Measurements from ENCODE around the gene DNA2.
"Not testable (repeated sequence)": the region's sequence is repeated elsewhere in the genome, so short reads cannot be mapped to it uniquely, and the experiment has no call there.

DNA2 gene

GRCh38 chr10:68471586-68472408 is at the start of gene DNA2:
Gene DNA2 (minus strand): TSS chr10:68471973. CDS start chr10:68471864, 109 bp downstream.
- Mint-ChIP-seq H3K4me3 (peak within 1 kb of the TSS; percentile 98), H3K27me3 (ENCODE audit: low read depth) (no peaks in the 10 kb centered on the region), H3K36me3 (ENCODE audit: low read depth) (peaks cover 11% of the 10 kb centered on the region), H3K4me1 (ENCODE audit: low read depth) (peaks cover 24% of the 10 kb centered on the region), H3K9me3 (no peaks in the 10 kb centered on the region), H3K27ac (peak within 1 kb of the TSS; percentile 97)

DNA sequence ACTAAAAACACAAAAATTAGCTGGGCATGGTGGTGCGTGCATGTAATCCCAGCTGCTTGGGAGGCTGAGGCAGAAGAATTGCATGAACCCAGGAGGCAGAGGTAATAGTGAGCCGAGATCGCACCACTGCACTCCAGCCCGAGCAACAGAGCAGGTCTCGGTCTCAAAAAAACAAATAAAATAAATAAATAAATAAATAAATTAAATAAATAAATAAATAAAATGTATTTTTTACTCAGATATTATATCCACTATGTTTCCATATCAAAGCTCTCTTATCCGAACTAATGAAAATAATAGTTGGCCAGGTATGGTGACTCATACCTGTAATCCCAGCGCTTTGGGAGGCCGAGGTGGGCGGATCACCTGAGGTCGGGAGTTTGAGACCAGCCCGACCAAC is 46.8 kb upstream of the DNA2 start:
- H3K4me3 Mint-ChIP-seq; H3K9me3 Mint-ChIP-seq; H3K36me3 Mint-ChIP-seq (ENCODE audit: low read depth); H3K27ac Mint-ChIP-seq; H3K4me1 Mint-ChIP-seq (ENCODE audit: low read depth); H3K27me3 Mint-ChIP-seq (ENCODE audit: low read depth): not testable (repeated sequence)

DNA sequence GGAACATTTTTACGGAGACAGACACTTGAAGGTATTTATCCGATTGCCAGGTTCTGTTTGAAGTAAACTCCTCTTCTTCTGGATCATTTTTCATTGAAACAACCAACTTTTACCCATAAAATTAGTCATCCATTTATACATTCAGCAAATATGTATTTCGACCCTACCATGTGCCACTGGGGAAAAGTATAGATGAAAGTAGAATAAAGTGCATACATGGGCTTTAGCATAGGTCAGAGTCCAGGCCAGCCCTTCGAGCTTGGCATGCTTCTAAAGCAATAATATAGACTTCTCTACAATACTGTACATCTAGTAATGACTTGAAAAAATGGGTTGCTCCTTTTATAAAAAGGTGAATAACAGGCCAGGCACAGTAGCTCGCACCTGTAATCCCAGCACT is 45.4 kb upstream of the DNA2 start:
- Mint-ChIP-seq H3K9me3 (no peaks in the 10 kb centered on the region), H3K27me3 (ENCODE audit: low read depth) (no peaks in the 10 kb centered on the region), H3K4me3 (no peak overlapping the region), H3K4me1 (ENCODE audit: low read depth) (no peaks in the 10 kb centered on the region), H3K36me3 (ENCODE audit: low read depth) (peaks cover 6% of the 10 kb centered on the region), H3K27ac (no peak overlapping the region)

GRCh38 chr10:68516766-68517165 is 45.0 kb upstream of the DNA2 start:
- H3K9me3 Mint-ChIP-seq = no peaks in the 10 kb centered on the region
- no peaks in the 10 kb centered on the region for H3K4me1 Mint-ChIP-seq (ENCODE audit: low read depth)
- H3K27ac Mint-ChIP-seq = no peak overlapping the region
- H3K27me3 Mint-ChIP-seq (ENCODE audit: low read depth) = no peaks in the 10 kb centered on the region
- H3K36me3 Mint-ChIP-seq (ENCODE audit: low read depth) = peaks cover 6% of the 10 kb centered on the region
- H3K4me3 Mint-ChIP-seq = no peak overlapping the region

GRCh38 chr10:68516216-68516615 is 44.4 kb upstream of the DNA2 start:
- H3K27ac Mint-ChIP-seq; H3K9me3 Mint-ChIP-seq; H3K36me3 Mint-ChIP-seq (ENCODE audit: low read depth); H3K4me3 Mint-ChIP-seq; H3K4me1 Mint-ChIP-seq (ENCODE audit: low read depth); H3K27me3 Mint-ChIP-seq (ENCODE audit: low read depth): not testable (repeated sequence)

DNA sequence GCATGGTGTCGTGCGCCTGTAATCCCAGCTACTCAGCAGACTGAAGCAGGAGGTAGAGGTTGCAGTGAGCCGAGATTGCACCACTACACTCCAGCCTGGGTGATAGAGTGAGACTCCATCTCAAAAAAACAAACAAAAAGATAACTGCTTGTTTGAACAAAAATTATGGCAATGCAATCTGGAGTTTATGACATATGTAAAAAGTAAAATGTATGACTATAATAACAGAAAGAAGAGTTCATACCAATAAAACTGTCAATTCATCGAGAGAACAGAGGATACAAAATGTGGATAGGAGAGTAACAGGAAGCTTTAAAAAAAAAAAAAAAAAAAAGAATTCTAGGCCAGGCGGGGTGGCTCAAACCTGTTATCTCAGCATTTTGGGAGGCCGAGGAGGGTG is 36.3 kb upstream of the DNA2 start:
- no peaks in the 10 kb centered on the region for H3K27me3 Mint-ChIP-seq (ENCODE audit: low read depth)
- H3K36me3 Mint-ChIP-seq (ENCODE audit: low read depth) = peaks cover 6% of the 10 kb centered on the region
- no peaks in the 10 kb centered on the region for H3K9me3 Mint-ChIP-seq
- no peaks in the 10 kb centered on the region for H3K4me1 Mint-ChIP-seq (ENCODE audit: low read depth)
- no peak overlapping the region for H3K4me3 Mint-ChIP-seq
- H3K27ac Mint-ChIP-seq = no peak overlapping the region

- Mint-ChIP-seq H3K27ac (no peak overlapping the region), H3K4me3 (no peak overlapping the region), H3K9me3 (no peaks in the 10 kb centered on the region), H3K36me3 (ENCODE audit: low read depth) (peaks cover 6% of the 10 kb centered on the region), H3K4me1 (ENCODE audit: low read depth) (no peaks in the 10 kb centered on the region), H3K27me3 (ENCODE audit: low read depth) (no peaks in the 10 kb centered on the region)
Observed at GRCh38 chr10:68506411-68506810, 34.6 kb upstream of the DNA2 start.

- Mint-ChIP-seq H3K4me3 (no peak overlapping the region), H3K27ac (no peak overlapping the region), H3K4me1 (ENCODE audit: low read depth) (no peaks in the 10 kb centered on the region), H3K27me3 (ENCODE audit: low read depth) (no peaks in the 10 kb centered on the region), H3K36me3 (ENCODE audit: low read depth) (peaks cover 16% of the 10 kb centered on the region), H3K9me3 (no peaks in the 10 kb centered on the region)
Observed at GRCh38 chr10:68502846-68503245, 31.1 kb upstream of the DNA2 start.

- H3K4me3 Mint-ChIP-seq = no peak overlapping the region
- H3K27ac Mint-ChIP-seq = no peak overlapping the region
- no peaks in the 10 kb centered on the region for H3K27me3 Mint-ChIP-seq (ENCODE audit: low read depth)
- H3K9me3 Mint-ChIP-seq = no peaks in the 10 kb centered on the region
- H3K4me1 Mint-ChIP-seq (ENCODE audit: low read depth) = no peaks in the 10 kb centered on the region
- peaks cover 15% of the 10 kb centered on the region for H3K36me3 Mint-ChIP-seq (ENCODE audit: low read depth)
Observed at GRCh38 chr10:68501691-68502090, 29.9 kb upstream of the DNA2 start.

- H3K27me3 Mint-ChIP-seq (ENCODE audit: low read depth) = no peaks in the 10 kb centered on the region
- H3K4me3 Mint-ChIP-seq = no peak overlapping the region
- H3K27ac Mint-ChIP-seq = no peak overlapping the region
- no peaks in the 10 kb centered on the region for H3K4me1 Mint-ChIP-seq (ENCODE audit: low read depth)
- H3K36me3 Mint-ChIP-seq (ENCODE audit: low read depth) = peaks cover 21% of the 10 kb centered on the region
- H3K9me3 Mint-ChIP-seq = no peaks in the 10 kb centered on the region
Observed at GRCh38 chr10:68499544-68499943, 27.8 kb upstream of the DNA2 start.

DNA sequence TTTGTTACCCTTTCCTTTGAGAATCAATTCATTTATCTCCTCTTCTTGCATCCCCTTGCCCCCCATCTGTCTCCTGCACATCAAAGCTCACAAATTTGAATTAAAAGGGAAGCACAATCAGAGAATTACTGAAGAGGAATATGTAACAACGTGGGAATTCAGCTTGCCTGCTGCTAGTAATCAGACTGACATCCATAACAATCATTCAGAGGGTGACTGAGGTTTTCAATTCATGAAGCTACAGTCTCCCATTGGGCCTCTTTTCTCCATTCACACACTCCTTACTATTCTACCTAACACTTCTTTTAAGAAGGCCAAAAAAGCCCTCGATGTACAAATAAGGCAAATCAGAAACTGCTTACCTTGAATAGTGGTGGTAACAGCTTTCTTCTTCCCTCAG is 24.3 kb upstream of the DNA2 start:
- Mint-ChIP-seq H3K27me3 (ENCODE audit: low read depth) (no peaks in the 10 kb centered on the region), H3K27ac (no peak overlapping the region), H3K9me3 (no peaks in the 10 kb centered on the region), H3K36me3 (ENCODE audit: low read depth) (peaks cover 19% of the 10 kb centered on the region), H3K4me3 (no peak overlapping the region), H3K4me1 (ENCODE audit: low read depth) (no peaks in the 10 kb centered on the region)

- Mint-ChIP-seq H3K9me3 (no peaks in the 10 kb centered on the region), H3K36me3 (ENCODE audit: low read depth) (peaks cover 23% of the 10 kb centered on the region), H3K27me3 (ENCODE audit: low read depth) (no peaks in the 10 kb centered on the region), H3K27ac (no peak overlapping the region), H3K4me1 (ENCODE audit: low read depth) (no peaks in the 10 kb centered on the region), H3K4me3 (no peak overlapping the region)
Observed at GRCh38 chr10:68492118-68492517, 20.3 kb upstream of the DNA2 start.

DNA sequence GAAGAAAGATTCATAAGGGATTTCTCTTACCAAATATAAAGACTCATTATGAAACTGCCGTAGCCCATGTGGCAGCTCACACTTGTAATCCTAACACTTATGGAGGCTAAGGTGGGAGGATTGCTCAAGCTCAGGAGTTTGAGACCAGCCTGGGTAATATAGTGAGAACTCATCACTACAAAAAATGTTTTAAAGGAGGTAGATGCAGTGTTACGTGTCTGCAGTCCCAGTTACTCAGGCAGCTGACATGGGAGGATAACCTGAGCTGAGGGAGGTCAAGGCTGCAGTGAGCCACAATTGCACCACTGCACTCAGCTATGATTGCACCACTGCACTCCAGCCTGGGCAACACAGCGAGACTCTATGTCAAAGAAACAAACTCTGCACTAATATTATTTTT is 18.1 kb upstream of the DNA2 start:
- H3K4me1 Mint-ChIP-seq (ENCODE audit: low read depth) = no peaks in the 10 kb centered on the region
- no peak overlapping the region for H3K27ac Mint-ChIP-seq
- H3K36me3 Mint-ChIP-seq (ENCODE audit: low read depth) = peaks cover 20% of the 10 kb centered on the region
- no peak overlapping the region for H3K4me3 Mint-ChIP-seq
- H3K27me3 Mint-ChIP-seq (ENCODE audit: low read depth) = no peaks in the 10 kb centered on the region
- no peaks in the 10 kb centered on the region for H3K9me3 Mint-ChIP-seq

DNA sequence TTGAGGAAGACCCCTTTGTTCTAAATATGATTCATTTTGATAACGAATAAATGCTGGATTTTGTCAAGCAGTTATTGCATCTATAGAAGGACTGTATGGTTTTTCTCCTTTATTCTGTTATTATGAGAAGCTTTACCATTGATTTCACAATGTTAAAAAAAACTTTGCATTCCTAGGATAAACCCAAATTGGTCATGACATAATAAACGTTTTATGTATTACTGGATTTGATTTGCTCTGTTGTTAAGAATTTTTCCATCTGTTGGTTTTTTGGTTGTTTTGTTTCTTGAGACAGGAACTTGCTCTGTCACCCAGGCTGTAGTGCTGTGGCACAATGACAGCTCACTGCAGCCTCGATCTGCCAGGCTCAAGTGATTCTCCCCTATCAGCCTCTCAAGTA is 2.2 kb upstream of the DNA2 start:
- H3K27ac Mint-ChIP-seq = no peak overlapping the region
- H3K4me3 Mint-ChIP-seq = no peak overlapping the region
- H3K9me3 Mint-ChIP-seq = no peaks in the 10 kb centered on the region
- H3K36me3 Mint-ChIP-seq (ENCODE audit: low read depth) = peaks cover 5% of the 10 kb centered on the region
- H3K27me3 Mint-ChIP-seq (ENCODE audit: low read depth) = no peaks in the 10 kb centered on the region
- H3K4me1 Mint-ChIP-seq (ENCODE audit: low read depth) = peaks cover 24% of the 10 kb centered on the region

DNA sequence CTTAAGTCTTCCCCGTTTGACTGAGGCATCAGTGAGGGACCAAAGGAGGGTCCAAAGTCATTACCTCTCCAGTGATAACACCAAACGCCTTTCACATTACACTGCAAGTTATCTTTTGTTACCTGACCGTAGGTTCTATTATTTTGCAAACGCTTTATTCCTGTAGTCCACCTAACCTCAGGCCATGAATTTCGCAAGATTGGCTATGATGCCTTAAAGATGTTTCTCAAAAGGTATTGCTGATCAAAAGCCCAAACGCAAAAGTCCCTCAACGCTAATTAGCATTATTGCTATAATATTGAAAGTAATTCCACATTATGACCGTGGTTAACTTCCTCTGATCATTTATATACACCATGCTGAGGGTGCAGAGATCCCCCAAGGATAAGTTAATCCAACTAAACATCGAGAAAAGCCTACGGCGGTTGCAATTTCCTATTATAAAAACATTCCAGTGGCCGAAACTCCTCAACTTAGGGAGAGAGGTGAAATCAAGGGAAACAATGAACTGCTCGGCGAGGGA is 649 bp downstream of the DNA2 start:
- H3K36me3 Mint-ChIP-seq (ENCODE audit: low read depth) = peaks cover 11% of the 10 kb centered on the region
- peaks cover 24% of the 10 kb centered on the region for H3K4me1 Mint-ChIP-seq (ENCODE audit: low read depth)
- H3K27ac Mint-ChIP-seq = peak overlapping the region; percentile 97
- H3K9me3 Mint-ChIP-seq = no peaks in the 10 kb centered on the region
- no peaks in the 10 kb centered on the region for H3K27me3 Mint-ChIP-seq (ENCODE audit: low read depth)
- H3K4me3 Mint-ChIP-seq = peak overlapping the region; percentile 98
